ENCODE data around the gene PTTG1.

GRCh38 chr5:160437271-160437670, 15.6 kb downstream of the PTTG1 start:
- no peak for TF ChIP-seq CTCF (IDR thresholded peaks at IDR 0.05)
- TF ChIP-seq POLR2A (IDR thresholded peaks at IDR 0.05), result no peak
